ENCODE measurements around the gene LANCL1.

GRCh38 chr2:210459880-210460279 lies 16.7 kb downstream of the LANCL1 start:
- TF ChIP-seq POLR2A (IDR thresholded peaks at IDR 0.05): no peak
- TF ChIP-seq, protein P1, sequence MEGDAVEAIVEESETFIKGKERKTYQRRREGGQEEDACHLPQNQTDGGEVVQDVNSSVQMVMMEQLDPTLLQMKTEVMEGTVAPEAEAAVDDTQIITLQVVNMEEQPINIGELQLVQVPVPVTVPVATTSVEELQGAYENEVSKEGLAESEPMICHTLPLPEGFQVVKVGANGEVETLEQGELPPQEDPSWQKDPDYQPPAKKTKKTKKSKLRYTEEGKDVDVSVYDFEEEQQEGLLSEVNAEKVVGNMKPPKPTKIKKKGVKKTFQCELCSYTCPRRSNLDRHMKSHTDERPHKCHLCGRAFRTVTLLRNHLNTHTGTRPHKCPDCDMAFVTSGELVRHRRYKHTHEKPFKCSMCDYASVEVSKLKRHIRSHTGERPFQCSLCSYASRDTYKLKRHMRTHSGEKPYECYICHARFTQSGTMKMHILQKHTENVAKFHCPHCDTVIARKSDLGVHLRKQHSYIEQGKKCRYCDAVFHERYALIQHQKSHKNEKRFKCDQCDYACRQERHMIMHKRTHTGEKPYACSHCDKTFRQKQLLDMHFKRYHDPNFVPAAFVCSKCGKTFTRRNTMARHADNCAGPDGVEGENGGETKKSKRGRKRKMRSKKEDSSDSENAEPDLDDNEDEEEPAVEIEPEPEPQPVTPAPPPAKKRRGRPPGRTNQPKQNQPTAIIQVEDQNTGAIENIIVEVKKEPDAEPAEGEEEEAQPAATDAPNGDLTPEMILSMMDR (IDR thresholded peaks at IDR 0.05 in 4 of 5, conservative IDR thresholded peaks at IDR 0.05 in 1 of 5): no peak
